Measurements from ENCODE around the gene LYRM1.

GRCh38 chr16:20899071-20899470 is 1.5 kb upstream of the LYRM1 start:
- TF ChIP-seq CTCF (IDR thresholded peaks at IDR 0.05; ENCODE audit: low read length): no peak
- no peak for TF ChIP-seq EZH2 (optimal IDR thresholded peaks at IDR 0.05; ENCODE audit: low read depth, low read length)

Measured in MM.1S (cell line).